H9 (cell line): ENCODE results near the gene DPH3. TPM values are rescaled to one million over a fixed set of nuclear protein-coding genes. Genes with fewer than 3 reads are reported as not detected.

Source experiments
- DNase-seq: peaks from one replicate; pipeline ENCODE4 v3.0.0-alpha.2; 2017
- H2AFZ ChIP-seq: one replicate; pipeline ENCODE4 v1.6.1; 2013; ENCODE audit warnings: mild to moderate bottlenecking, low read length, control low read depth, moderate library complexity
- H2AK5ac ChIP-seq: 2 replicates; pipeline ENCODE4 v1.6.1; 2013; ENCODE audit warnings: low read length, control low read depth, mixed read lengths; ENCODE audit not compliant: insufficient read length
- H2BK120ac ChIP-seq: one replicate; pipeline ENCODE4 v1.6.1; 2013; ENCODE audit warnings: low read depth, mild to moderate bottlenecking, low read length, control low read depth, inconsistent platforms; ENCODE audit not compliant: poor library complexity, severe bottlenecking
- H2BK12ac ChIP-seq: 2 replicates; pipeline ENCODE4 v1.6.1; 2013; ENCODE audit warnings: low read length, control low read depth, mixed read lengths, low read depth; ENCODE audit not compliant: insufficient read length
- H2BK15ac ChIP-seq: 2 replicates; pipeline ENCODE4 v1.6.1; 2013; ENCODE audit warnings: low read depth, low read length, control low read depth
- H2BK20ac ChIP-seq: one replicate; pipeline ENCODE4 v1.6.1; 2013; ENCODE audit warnings: low read depth, mild to moderate bottlenecking, low read length, control low read depth, inconsistent platforms; ENCODE audit not compliant: poor library complexity, severe bottlenecking
- H2BK5ac ChIP-seq: 2 replicates; pipeline ENCODE4 v1.6.1; 2013; ENCODE audit warnings: low read length, control low read depth, mixed read lengths; ENCODE audit not compliant: insufficient read length
- H3K14ac ChIP-seq: 2 replicates; pipeline ENCODE4 v1.6.1; 2013; ENCODE audit warnings: low read length, control low read depth; ENCODE audit not compliant: insufficient read depth
- H3K18ac ChIP-seq: 2 replicates; pipeline ENCODE4 v1.6.1; 2013; ENCODE audit warnings: low read depth, mild to moderate bottlenecking, mixed read lengths, low read length, control low read depth; ENCODE audit not compliant: insufficient read length
- H3K23ac ChIP-seq: 2 replicates; pipeline ENCODE4 v1.6.1; 2013; ENCODE audit warnings: low read length, control low read depth, mixed read lengths, low read depth; ENCODE audit not compliant: insufficient read length
- H3K23me2 ChIP-seq: 2 replicates; pipeline ENCODE4 v1.6.1; 2013; ENCODE audit warnings: low read depth, mild to moderate bottlenecking, mixed read lengths, low read length, control low read depth; ENCODE audit not compliant: insufficient read length, poor library complexity, severe bottlenecking
- H3K27ac ChIP-seq: 2 replicates; pipeline ENCODE4 v1.5.1; 2013; ENCODE audit warnings: low read length, control low read depth, mixed read lengths, low read depth; ENCODE audit not compliant: insufficient read length
- H3K27me3 ChIP-seq: 2 replicates; pipeline ENCODE4 v1.6.1; 2013; ENCODE audit warnings: low read length, control low read depth, inconsistent platforms; ENCODE audit not compliant: insufficient read depth
- H3K4ac ChIP-seq: 2 replicates; pipeline ENCODE4 v1.6.1; 2013; ENCODE audit warnings: low read depth, mild to moderate bottlenecking, control low read depth, inconsistent platforms, low read length, moderate library complexity
- H3K4me1 ChIP-seq: 2 replicates; pipeline ENCODE4 v1.6.1; 2013; ENCODE audit warnings: low read length, control low read depth, inconsistent platforms; ENCODE audit not compliant: insufficient read depth
- H3K4me2 ChIP-seq: 2 replicates; pipeline ENCODE4 v1.6.1; 2013; ENCODE audit warnings: low read length, control low read depth, mixed read lengths; ENCODE audit not compliant: insufficient read length, insufficient read depth
- H3K56ac ChIP-seq: 2 replicates; pipeline ENCODE4 v1.6.1; 2013; ENCODE audit warnings: low read depth, mild to moderate bottlenecking, mixed read lengths, low read length, control low read depth; ENCODE audit not compliant: insufficient read length
- H3K79me1 ChIP-seq: 2 replicates; pipeline ENCODE4 v1.6.1; 2013; ENCODE audit warnings: low read depth, mild to moderate bottlenecking, moderate library complexity, low read length, control low read depth, inconsistent platforms; ENCODE audit not compliant: insufficient read depth, poor library complexity, severe bottlenecking
- H3K79me2 ChIP-seq: 2 replicates; pipeline ENCODE4 v1.6.1; 2013; ENCODE audit warnings: low read length, control low read depth, inconsistent platforms; ENCODE audit not compliant: insufficient read depth
- H3K9ac ChIP-seq: 2 replicates; pipeline ENCODE4 v1.6.1; 2013; ENCODE audit warnings: low read length, control low read depth, mixed read lengths; ENCODE audit not compliant: insufficient read length; ENCODE audit errors: extremely low read depth
- H3K9me3 ChIP-seq: one replicate; pipeline ENCODE4 v1.6.1; 2013; ENCODE audit warnings: low read depth, low read length, inconsistent platforms; ENCODE audit not compliant: control insufficient read depth
- H3T11ph ChIP-seq: one replicate; pipeline ENCODE4 v1.6.1; 2013; ENCODE audit warnings: mild to moderate bottlenecking, low read length, control low read depth, inconsistent platforms
- H4K20me1 ChIP-seq: one replicate; pipeline ENCODE4 v1.6.1; 2013; ENCODE audit not compliant: control insufficient read depth, insufficient read length, insufficient read depth
- H4K5ac ChIP-seq: 2 replicates; pipeline ENCODE4 v1.6.1; 2013; ENCODE audit warnings: low read depth, mild to moderate bottlenecking, mixed read lengths, low read length, control low read depth; ENCODE audit not compliant: insufficient read length
- H4K8ac ChIP-seq: replicated peaks from 2 replicates; pipeline ENCODE4 v1.6.1; 2013; ENCODE audit warnings: low read length, control low read depth, mixed read lengths, low read depth; ENCODE audit not compliant: insufficient read length
- H4K91ac ChIP-seq: 2 replicates; pipeline ENCODE4 v1.6.1; 2013; ENCODE audit warnings: low read depth, mild to moderate bottlenecking, moderate library complexity, mixed read lengths, low read length, control low read depth; ENCODE audit not compliant: insufficient read length
- H3K27ac Mint-ChIP-seq, 3 experiments: 2 replicates in 2 of 3; 3 replicates in 1 of 3; pipeline ENCODE4 v1.8.0; 2020 to 2021; ENCODE audit warnings: mixed read lengths in 3 of 3, mild to moderate bottlenecking in 1 of 3, moderate library complexity in 1 of 3
- H3K27me3 Mint-ChIP-seq: 2 replicates; pipeline ENCODE4 v1.8.0; 2021; ENCODE audit warnings: low read depth, mild to moderate bottlenecking, moderate library complexity, mixed read lengths
- H3K36me3 Mint-ChIP-seq, 3 experiments: 2 replicates in 2 of 3; 3 replicates in 1 of 3; pipeline ENCODE4 v1.8.0; 2020 to 2021; ENCODE audit warnings: low read depth in 3 of 3, mixed read lengths in 3 of 3; ENCODE audit not compliant: insufficient read depth in 1 of 3
- H3K4me1 Mint-ChIP-seq, 2 experiments: 2 replicates each; pipeline ENCODE4 v1.8.0; 2020; ENCODE audit warnings: mixed read lengths in 2 of 2
- H3K4me3 Mint-ChIP-seq, 2 experiments: 2 replicates in 1 of 2; 3 replicates in 1 of 2; pipeline ENCODE4 v1.8.0; 2020 to 2021; ENCODE audit warnings: mild to moderate bottlenecking in 2 of 2, mixed read lengths in 2 of 2, moderate library complexity in 1 of 2
- H3K9me3 Mint-ChIP-seq, 2 experiments: 2 replicates in 1 of 2; 3 replicates in 1 of 2; pipeline ENCODE4 v1.8.0; 2020; ENCODE audit warnings: mild to moderate bottlenecking in 2 of 2, mixed read lengths in 2 of 2, moderate library complexity in 1 of 2
- WGBS: extraction: QIAGEN DNeasy Blood & Tissue Kit; methylation state at CpG from one replicate; pipeline ENCODE4 v1.1.7; 2013; ENCODE audit warnings: missing lambda C conversion rate, low lambda C conversion rate, mixed read lengths; ENCODE audit not compliant: insufficient read length; ENCODE audit errors: extremely low coverage; 5-methylcytosine and 5-hydroxymethylcytosine counted together
- total RNA-seq: library from RNA; stranded (reverse); gene quantifications from 2 replicates; pipeline ENCODE4 v1.2.1, GENCODE V29; 2021
- TF ChIP-seq, protein P1 (sequence below): fragments of 200-600 bp; sonication (generic); conservative IDR thresholded peaks from 3 replicates; pipeline ENCODE4 v1.8.0; 2021; ENCODE audit warnings: antibody characterized with exemption, mild to moderate bottlenecking

The DPH3 gene
- total RNA-seq, 1 experiment from 2014 or later = 36.2 TPM

DNA sequence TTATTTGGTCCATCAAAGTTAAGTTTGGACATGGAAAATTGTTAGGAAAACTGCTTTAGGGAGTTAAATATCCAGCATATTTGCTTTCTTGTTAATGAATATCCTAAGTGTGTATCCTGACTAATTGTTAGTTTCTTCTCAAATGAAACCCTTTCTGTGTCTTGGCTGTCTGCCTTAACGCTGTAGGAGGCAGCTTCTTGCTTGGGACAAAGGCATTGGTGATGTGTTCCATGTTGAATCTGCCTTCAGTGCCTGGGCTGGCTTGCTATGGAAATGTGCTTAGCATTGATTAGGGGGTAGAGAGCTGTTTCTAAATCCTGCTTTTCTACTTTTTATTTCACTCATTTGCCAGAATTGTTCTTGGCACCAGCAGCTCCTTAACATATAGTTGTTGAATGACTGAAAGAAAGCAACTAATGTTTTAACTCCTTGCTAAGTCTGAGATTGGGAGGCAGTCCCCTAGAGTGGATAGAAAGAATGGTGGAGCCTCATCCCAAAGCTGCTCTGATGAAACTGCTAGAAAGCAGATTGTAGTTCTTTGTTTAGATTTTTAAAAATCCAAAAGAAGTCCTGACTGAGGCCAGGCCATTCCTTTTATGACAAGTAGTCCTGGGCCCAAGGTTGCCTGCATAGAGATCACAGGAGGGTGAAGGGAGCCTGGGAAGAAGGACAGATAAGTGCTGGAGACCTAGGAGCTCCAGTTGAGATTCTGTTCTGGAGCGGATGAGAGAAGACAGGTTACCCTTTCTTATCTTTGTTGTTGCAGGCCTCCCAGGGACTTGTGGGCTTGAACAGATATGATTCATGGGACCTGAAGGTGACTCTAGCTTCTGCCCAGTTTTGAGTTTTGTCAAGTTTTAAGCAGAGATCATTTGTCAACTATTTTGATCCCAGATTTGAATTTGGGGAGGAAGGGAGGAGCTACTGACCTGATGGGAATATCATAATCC lies 39.6 kb upstream of the DPH3 start:
- H2BK20ac ChIP-seq = no peak overlapping the region
- H3K9me3 ChIP-seq = no peaks in the 10 kb centered on the region
- no peak overlapping the region for H2BK15ac ChIP-seq
- Mint-ChIP-seq H3K27ac (0 out of 7 replicates have a peak overlapping the region, but pooled peaks of 1 of the 3 experiments have one; percentile 32), H3K27me3 (no peaks in the 10 kb centered on the region), H3K4me3 (no peak overlapping the region), H3K36me3 (peaks cover 16 to 23% (median 18%) of the 10 kb centered on the region in 3 experiments; a peak in 6 of 7 replicates), H3K9me3 (no peaks in the 10 kb centered on the region), H3K4me1 (peaks cover 36 to 38% of the 10 kb centered on the region in 2 experiments)
- H3K14ac ChIP-seq = no peak overlapping the region
- no peak overlapping the region for H2AK5ac ChIP-seq
- no peak overlapping the region for H3T11ph ChIP-seq
- WGBS = no CpG with 5 or more reads among the region's 2 CpGs
- H3K23ac ChIP-seq = no peak overlapping the region
- H2AFZ ChIP-seq = no peak overlapping the region
- peaks cover 20% of the 10 kb centered on the region; the same call in 1 of the 2 replicates for H3K4me1 ChIP-seq
- H3K27ac ChIP-seq = no peak overlapping the region
- DNase-seq = no peak
- no peak overlapping the region for H3K18ac ChIP-seq
- no peak overlapping the region for H4K91ac ChIP-seq
- H3K27me3 ChIP-seq = no peaks in the 10 kb centered on the region
- no peak overlapping the region for H3K4me2 ChIP-seq
- no peaks in the 10 kb centered on the region for H3K23me2 ChIP-seq
- no peak overlapping the region for H2BK12ac ChIP-seq
- TF ChIP-seq, protein P1, sequence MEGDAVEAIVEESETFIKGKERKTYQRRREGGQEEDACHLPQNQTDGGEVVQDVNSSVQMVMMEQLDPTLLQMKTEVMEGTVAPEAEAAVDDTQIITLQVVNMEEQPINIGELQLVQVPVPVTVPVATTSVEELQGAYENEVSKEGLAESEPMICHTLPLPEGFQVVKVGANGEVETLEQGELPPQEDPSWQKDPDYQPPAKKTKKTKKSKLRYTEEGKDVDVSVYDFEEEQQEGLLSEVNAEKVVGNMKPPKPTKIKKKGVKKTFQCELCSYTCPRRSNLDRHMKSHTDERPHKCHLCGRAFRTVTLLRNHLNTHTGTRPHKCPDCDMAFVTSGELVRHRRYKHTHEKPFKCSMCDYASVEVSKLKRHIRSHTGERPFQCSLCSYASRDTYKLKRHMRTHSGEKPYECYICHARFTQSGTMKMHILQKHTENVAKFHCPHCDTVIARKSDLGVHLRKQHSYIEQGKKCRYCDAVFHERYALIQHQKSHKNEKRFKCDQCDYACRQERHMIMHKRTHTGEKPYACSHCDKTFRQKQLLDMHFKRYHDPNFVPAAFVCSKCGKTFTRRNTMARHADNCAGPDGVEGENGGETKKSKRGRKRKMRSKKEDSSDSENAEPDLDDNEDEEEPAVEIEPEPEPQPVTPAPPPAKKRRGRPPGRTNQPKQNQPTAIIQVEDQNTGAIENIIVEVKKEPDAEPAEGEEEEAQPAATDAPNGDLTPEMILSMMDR = no peak
- no peak overlapping the region for H4K8ac ChIP-seq
- no peak overlapping the region for H3K56ac ChIP-seq
- H2BK120ac ChIP-seq = no peak overlapping the region
- H4K20me1 ChIP-seq = no peaks in the 10 kb centered on the region
- no peaks in the 10 kb centered on the region for H3K79me1 ChIP-seq
- no peak overlapping the region for H3K9ac ChIP-seq
- no peak overlapping the region for H2BK5ac ChIP-seq
- no peaks in the 10 kb centered on the region for H3K79me2 ChIP-seq
- no peak overlapping the region for H3K4ac ChIP-seq
- H4K5ac ChIP-seq = no peak overlapping the region
